K562 (cell line): Measurements from ENCODE around the gene VARS1. TPM values are rescaled to one million over a fixed set of nuclear protein-coding genes. Genes with fewer than 3 reads are reported as not detected.

ENCODE experiments used
- CTCF ChIP-seq, 3 experiments: IDR thresholded peaks in 2 of 3; conservative IDR thresholded peaks in 1 of 3; 2 replicates each; pipeline ENCODE4 v1.5.1; 2011 to 2012; ENCODE audit warnings: low read length in 3 of 3, mild to moderate bottlenecking in 3 of 3, control low read depth in 2 of 3, improper control_type of control experiment in 1 of 3, inconsistent platforms in 1 of 3, low read depth in 1 of 3, mixed read lengths in 1 of 3, moderate library complexity in 1 of 3; ENCODE audit not compliant: insufficient read depth in 2 of 3
- CUX1 ChIP-seq: fragments of 200-800 bp; sonication (Bioruptor generic); IDR thresholded peaks from 2 replicates; pipeline ENCODE4 v1.6.1; 2016; ENCODE audit warnings: missing genetic modification characterization, missing compliant biosample characterization
- KLF1 ChIP-seq: fragments of 450-650 bp; IDR thresholded peaks from 2 replicates; pipeline ENCODE4 v1.6.1; 2016; ENCODE audit warnings: missing genetic modification characterization, missing compliant biosample characterization
- KLF10 ChIP-seq: fragments of 250-450 bp; sonication (Bioruptor Pico); IDR thresholded peaks from 2 replicates; pipeline ENCODE4 v1.6.1; 2021; ENCODE audit warnings: matching md5 sums
- NELFE ChIP-seq: IDR thresholded peaks from 2 replicates; pipeline ENCODE4 v1.6.1; 2011; ENCODE audit warnings: mild to moderate bottlenecking; ENCODE audit not compliant: insufficient read depth, insufficient read length
- YBX1 ChIP-seq: fragments of 450-650 bp; IDR thresholded peaks from 2 replicates; pipeline ENCODE4 v1.7.1; 2016; ENCODE audit warnings: mild to moderate bottlenecking
- ZBED1 ChIP-seq: IDR thresholded peaks from 2 replicates; pipeline ENCODE4 v1.6.1; 2014
- ZNF143 ChIP-seq: sonication (generic); formaldehyde crosslinking; IDR thresholded peaks from 2 replicates; pipeline ENCODE4 v1.9.0; 2022; ENCODE audit warnings: mild to moderate bottlenecking, missing genetic modification reagents
- ZNF146 ChIP-seq: IDR thresholded peaks from one replicate; pipeline ENCODE4 v1.6.1; 2018; ENCODE audit warnings: missing compliant biosample characterization; ENCODE audit not compliant: unreplicated experiment
- polyA plus RNA-seq, 8 experiments: library from polyadenylated mRNA; depleted of rRNA in 4 of 8; stranded (reverse) in 5 of 8; unstranded in 3 of 8; fragments of >200 nt; fragmentation: Nextera tagmentation in 2 of 8; fragmentation: Illumina TruSeq in 1 of 8; extraction: Ambion mirVana in 2 of 8; extraction: Trizol in 1 of 8; gene quantifications; 2 replicates each; pipeline versions ENCODE4 v1.2.1 to v1.2.3, GENCODE V29; 2011 to 2014; ENCODE audit warnings: inconsistent platforms in 1 of 8, missing spikeins in 1 of 8
- total RNA-seq, 7 experiments: library from RNA; depleted of rRNA in 6 of 7; stranded (reverse); fragments of >200 nt in 6 of 7; fragmentation: Illumina TruSeq in 2 of 7; extraction: Trizol in 2 of 7; gene quantifications; 2 replicates each; pipeline versions ENCODE4 v1.2.1 to v1.2.3, GENCODE V29; 2011 to 2021; ENCODE audit warnings: low replicate concordance in 1 of 7
- TF ChIP-seq, protein P1 (sequence below): fragments of 250-450 bp; sonication (Bioruptor Pico); IDR thresholded peaks from 2 replicates; pipeline ENCODE4 v1.5.0; 2020; ENCODE audit warnings: mild to moderate bottlenecking, borderline replicate concordance
- TF ChIP-seq, protein P2 (sequence below), 2 experiments: fragments of 150-350 bp in 1 of 2; IDR thresholded peaks; 2 replicates each; pipeline ENCODE4 v1.6.1; 2012 to 2016; ENCODE audit warnings: low read depth in 2 of 2, low read length in 2 of 2, mild to moderate bottlenecking in 1 of 2, moderate library complexity in 1 of 2

The VARS1 gene
- total and polyA plus RNA-seq, 9 of the 15 experiments (the other 6 are each of a cell fraction or from before 2014, with no cell fraction given), result 2.9 to 488 (median 130) TPM

- TF ChIP-seq CTCF (IDR thresholded peaks at IDR 0.05 in 2 of 3, conservative IDR thresholded peaks at IDR 0.05 in 1 of 3; ENCODE audit: insufficient read depth in 2 of 3, low read depth in 1 of 3, low read length in 3 of 3) (no peak), NELFE (no peak), ZBED1 (no peak), CUX1 (no peak), ZNF143 (no peak), KLF10 (CRISPR knock-in tag) (no peak), YBX1 (no peak), ZNF146 (CRISPR knock-in tag) (no peak), KLF1 (tag) (no peak)
- TF ChIP-seq, protein P1, sequence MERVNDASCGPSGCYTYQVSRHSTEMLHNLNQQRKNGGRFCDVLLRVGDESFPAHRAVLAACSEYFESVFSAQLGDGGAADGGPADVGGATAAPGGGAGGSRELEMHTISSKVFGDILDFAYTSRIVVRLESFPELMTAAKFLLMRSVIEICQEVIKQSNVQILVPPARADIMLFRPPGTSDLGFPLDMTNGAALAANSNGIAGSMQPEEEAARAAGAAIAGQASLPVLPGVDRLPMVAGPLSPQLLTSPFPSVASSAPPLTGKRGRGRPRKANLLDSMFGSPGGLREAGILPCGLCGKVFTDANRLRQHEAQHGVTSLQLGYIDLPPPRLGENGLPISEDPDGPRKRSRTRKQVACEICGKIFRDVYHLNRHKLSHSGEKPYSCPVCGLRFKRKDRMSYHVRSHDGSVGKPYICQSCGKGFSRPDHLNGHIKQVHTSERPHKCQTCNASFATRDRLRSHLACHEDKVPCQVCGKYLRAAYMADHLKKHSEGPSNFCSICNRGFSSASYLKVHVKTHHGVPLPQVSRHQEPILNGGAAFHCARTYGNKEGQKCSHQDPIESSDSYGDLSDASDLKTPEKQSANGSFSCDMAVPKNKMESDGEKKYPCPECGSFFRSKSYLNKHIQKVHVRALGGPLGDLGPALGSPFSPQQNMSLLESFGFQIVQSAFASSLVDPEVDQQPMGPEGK (CRISPR knock-in tag), result no peak
- TF ChIP-seq, protein P2, sequence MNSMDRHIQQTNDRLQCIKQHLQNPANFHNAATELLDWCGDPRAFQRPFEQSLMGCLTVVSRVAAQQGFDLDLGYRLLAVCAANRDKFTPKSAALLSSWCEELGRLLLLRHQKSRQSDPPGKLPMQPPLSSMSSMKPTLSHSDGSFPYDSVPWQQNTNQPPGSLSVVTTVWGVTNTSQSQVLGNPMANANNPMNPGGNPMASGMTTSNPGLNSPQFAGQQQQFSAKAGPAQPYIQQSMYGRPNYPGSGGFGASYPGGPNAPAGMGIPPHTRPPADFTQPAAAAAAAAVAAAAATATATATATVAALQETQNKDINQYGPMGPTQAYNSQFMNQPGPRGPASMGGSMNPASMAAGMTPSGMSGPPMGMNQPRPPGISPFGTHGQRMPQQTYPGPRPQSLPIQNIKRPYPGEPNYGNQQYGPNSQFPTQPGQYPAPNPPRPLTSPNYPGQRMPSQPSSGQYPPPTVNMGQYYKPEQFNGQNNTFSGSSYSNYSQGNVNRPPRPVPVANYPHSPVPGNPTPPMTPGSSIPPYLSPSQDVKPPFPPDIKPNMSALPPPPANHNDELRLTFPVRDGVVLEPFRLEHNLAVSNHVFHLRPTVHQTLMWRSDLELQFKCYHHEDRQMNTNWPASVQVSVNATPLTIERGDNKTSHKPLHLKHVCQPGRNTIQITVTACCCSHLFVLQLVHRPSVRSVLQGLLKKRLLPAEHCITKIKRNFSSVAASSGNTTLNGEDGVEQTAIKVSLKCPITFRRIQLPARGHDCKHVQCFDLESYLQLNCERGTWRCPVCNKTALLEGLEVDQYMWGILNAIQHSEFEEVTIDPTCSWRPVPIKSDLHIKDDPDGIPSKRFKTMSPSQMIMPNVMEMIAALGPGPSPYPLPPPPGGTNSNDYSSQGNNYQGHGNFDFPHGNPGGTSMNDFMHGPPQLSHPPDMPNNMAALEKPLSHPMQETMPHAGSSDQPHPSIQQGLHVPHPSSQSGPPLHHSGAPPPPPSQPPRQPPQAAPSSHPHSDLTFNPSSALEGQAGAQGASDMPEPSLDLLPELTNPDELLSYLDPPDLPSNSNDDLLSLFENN (IDR thresholded peaks at IDR 0.05; ENCODE audit: low read depth in 2 of 2, low read length in 2 of 2), result no peak
Observed at GRCh38 chr6:31794294-31794865, 1.2 kb downstream of the VARS1 start (continued).
